ENCODE data around the gene ASPSCR1. TPM values are rescaled to one million over a fixed set of nuclear protein-coding genes. Genes with fewer than 3 reads are reported as not detected.

Gene ASPSCR1
- total and polyA plus RNA-seq, 2 of the 13 experiments (the other 11 are each of a cell fraction or from before 2014, with no cell fraction given), result 274 to 314 TPM

DNA sequence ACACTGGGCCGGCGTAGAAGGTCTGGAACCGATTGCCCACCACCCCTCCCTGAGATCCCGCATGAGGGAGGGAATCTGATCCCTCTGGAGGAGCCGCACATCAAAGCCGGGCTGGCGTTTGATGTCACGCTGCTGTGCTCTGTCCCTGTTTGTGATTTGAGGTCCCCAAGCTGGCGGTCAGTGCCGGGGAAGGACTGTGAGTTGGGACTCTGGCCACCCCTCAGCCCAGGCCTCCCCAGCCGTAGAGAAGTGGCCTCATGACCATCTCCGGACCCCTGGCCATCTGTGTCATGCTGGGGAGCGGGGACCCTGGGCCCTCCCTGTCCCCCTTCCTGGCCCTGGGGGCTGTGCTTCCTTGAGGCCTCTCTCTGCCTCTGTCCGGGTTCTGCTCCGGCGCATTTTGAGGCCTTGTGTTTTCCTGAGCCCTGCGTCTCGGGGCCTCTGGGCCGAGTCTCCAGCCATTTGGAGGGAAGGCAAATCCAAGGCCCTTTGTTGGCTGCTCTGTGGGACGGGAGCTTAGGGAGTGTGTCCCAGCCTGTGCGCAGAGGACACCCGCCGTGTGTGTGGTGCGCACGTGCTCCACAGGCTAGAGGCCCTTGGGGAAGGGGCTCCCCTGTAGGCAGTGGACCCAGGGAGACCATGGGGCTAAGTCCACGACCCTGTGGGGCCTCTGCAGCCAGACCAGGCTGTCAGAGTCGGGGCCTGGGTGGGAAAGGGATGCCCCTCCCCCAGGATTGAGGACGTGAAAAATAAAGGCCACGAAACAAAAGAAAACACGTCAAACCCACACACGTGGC lies 15.1 kb downstream of the ASPSCR1 start (continued):
- TF ChIP-seq, protein P1, sequence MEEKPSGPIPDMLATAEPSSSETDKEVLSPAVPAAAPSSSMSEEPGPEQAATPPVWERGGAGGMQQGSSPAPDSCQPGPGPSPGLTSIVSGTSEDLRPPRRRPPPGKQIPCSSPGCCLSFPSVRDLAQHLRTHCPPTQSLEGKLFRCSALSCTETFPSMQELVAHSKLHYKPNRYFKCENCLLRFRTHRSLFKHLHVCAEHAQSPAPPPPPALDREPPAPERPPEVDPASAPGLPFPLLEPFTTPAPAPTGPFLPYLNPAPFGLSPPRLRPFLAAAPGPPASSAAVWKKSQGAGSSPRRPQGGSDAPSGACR (CRISPR knock-in tag; IDR thresholded peaks at IDR 0.05), result 0 out of 2 replicates have a peak, but pooled peaks have one; percentile 22
- TF ChIP-seq ZNF253 (CRISPR knock-in tag; IDR thresholded peaks at IDR 0.05; ENCODE audit: borderline replicate concordance) (peak; percentile 97), ZNF274 (CRISPR knock-in tag; IDR thresholded peaks at IDR 0.05) (peak; percentile 99), ZNF143 (CRISPR knock-in tag; IDR thresholded peaks at IDR 0.05) (peak; percentile 55; the same call in 1 of the 2 replicates), ZBTB21 (CRISPR knock-in tag; IDR thresholded peaks at IDR 0.05) (peak; percentile 62; the same call in 1 of the 2 replicates), POLR2A (IDR thresholded peaks at IDR 0.05; ENCODE audit: insufficient read depth in 1 of 2, low read depth in 2 of 2, low read length in 2 of 2) (no peak), HMG20A (CRISPR knock-in tag; IDR thresholded peaks at IDR 0.05; ENCODE audit: borderline replicate concordance) (peak; percentile 75; the same call in 1 of the 2 replicates), FOSL2 (CRISPR knock-in tag; IDR thresholded peaks at IDR 0.05) (peak; percentile 67; the same call in 1 of the 2 replicates), PAX8 (CRISPR knock-in tag; IDR thresholded peaks at IDR 0.05; ENCODE audit: borderline replicate concordance) (peak; percentile 96; the same call in 1 of the 2 replicates), SMYD3 (CRISPR knock-in tag; IDR thresholded peaks at IDR 0.05) (peak; percentile 85; the same call in 1 of the 2 replicates), ZNF549 (CRISPR knock-in tag; IDR thresholded peaks at IDR 0.05) (0 out of 2 replicates have a peak, but pooled peaks have one; percentile 72), SMAD9 (CRISPR knock-in tag; IDR thresholded peaks at IDR 0.05) (peak; percentile 93), MTF2 (CRISPR knock-in tag; IDR thresholded peaks at IDR 0.05; ENCODE audit: borderline replicate concordance) (no peak), TBX2 (CRISPR knock-in tag; IDR thresholded peaks at IDR 0.05; ENCODE audit: borderline replicate concordance) (peak; percentile 91), MAFK (conservative IDR thresholded peaks at IDR 0.05 in 1 of 2, IDR thresholded peaks at IDR 0.05 in 1 of 2; ENCODE audit: low read length in 2 of 2) (no peak), NFRKB (IDR thresholded peaks at IDR 0.05) (no peak), ZNF446 (CRISPR knock-in tag; IDR thresholded peaks at IDR 0.05) (peak; percentile 94), ZIK1 (CRISPR knock-in tag; IDR thresholded peaks at IDR 0.05; ENCODE audit: borderline replicate concordance, low read depth) (peak; percentile 86), ZNF644 (CRISPR knock-in tag; IDR thresholded peaks at IDR 0.05; ENCODE audit: low read depth) (peak; percentile 63), CEBPG (CRISPR knock-in tag; IDR thresholded peaks at IDR 0.05) (peak; percentile 39; the same call in 1 of the 2 replicates)
- TF ChIP-seq, protein P2, sequence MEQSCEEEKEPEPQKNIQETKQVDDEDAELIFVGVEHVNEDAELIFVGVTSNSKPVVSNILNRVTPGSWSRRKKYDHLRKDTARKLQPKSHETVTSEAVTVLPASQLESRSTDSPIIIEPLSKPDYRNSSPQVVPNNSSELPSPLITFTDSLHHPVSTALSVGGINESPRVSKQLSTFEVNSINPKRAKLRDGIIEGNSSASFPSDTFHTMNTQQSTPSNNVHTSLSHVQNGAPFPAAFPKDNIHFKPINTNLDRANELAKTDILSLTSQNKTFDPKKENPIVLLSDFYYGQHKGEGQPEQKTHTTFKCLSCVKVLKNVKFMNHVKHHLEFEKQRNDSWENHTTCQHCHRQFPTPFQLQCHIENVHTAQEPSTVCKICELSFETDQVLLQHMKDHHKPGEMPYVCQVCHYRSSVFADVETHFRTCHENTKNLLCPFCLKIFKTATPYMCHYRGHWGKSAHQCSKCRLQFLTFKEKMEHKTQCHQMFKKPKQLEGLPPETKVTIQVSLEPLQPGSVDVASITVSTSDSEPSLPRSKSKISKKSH (CRISPR knock-in tag; IDR thresholded peaks at IDR 0.05; ENCODE audit: borderline replicate concordance), result peak; percentile 99
- TF ChIP-seq, protein P3, sequence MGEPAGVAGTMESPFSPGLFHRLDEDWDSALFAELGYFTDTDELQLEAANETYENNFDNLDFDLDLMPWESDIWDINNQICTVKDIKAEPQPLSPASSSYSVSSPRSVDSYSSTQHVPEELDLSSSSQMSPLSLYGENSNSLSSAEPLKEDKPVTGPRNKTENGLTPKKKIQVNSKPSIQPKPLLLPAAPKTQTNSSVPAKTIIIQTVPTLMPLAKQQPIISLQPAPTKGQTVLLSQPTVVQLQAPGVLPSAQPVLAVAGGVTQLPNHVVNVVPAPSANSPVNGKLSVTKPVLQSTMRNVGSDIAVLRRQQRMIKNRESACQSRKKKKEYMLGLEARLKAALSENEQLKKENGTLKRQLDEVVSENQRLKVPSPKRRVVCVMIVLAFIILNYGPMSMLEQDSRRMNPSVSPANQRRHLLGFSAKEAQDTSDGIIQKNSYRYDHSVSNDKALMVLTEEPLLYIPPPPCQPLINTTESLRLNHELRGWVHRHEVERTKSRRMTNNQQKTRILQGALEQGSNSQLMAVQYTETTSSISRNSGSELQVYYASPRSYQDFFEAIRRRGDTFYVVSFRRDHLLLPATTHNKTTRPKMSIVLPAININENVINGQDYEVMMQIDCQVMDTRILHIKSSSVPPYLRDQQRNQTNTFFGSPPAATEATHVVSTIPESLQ (CRISPR knock-in tag; conservative IDR thresholded peaks at IDR 0.05), result no peak
- TF ChIP-seq, protein P4, sequence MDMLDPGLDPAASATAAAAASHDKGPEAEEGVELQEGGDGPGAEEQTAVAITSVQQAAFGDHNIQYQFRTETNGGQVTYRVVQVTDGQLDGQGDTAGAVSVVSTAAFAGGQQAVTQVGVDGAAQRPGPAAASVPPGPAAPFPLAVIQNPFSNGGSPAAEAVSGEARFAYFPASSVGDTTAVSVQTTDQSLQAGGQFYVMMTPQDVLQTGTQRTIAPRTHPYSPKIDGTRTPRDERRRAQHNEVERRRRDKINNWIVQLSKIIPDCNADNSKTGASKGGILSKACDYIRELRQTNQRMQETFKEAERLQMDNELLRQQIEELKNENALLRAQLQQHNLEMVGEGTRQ (IDR thresholded peaks at IDR 0.05; ENCODE audit: low read depth, low read length), result peak; percentile 27; the same call in 1 of the 2 replicates
- TF ChIP-seq, protein P4 (CRISPR knock-in tag; IDR thresholded peaks at IDR 0.05; ENCODE audit: borderline replicate concordance), result peak; percentile 77
